GM23338 (cell line): ENCODE measurements around the gene TUBGCP2. TPM values are rescaled to one million over a fixed set of nuclear protein-coding genes. Genes with fewer than 3 reads are reported as not detected.

Experiments
- ATAC-seq: fragments of 200-7000 bp; cut with Tn5 transposase; 3 replicates; pipeline ENCODE4 v1.9.1; 2020
- DNase-seq: peaks from one replicate; pipeline ENCODE4 v3.0.0-alpha.2; 2015; ENCODE audit warnings: low spot score
- H2AFZ ChIP-seq: fragments of 200-600 bp; sonication (generic); 2 replicates; pipeline ENCODE4 v1.8.0; 2016; ENCODE audit warnings: antibody characterized with exemption, mild to moderate bottlenecking, moderate library complexity
- H3F3A ChIP-seq: fragments of 200-600 bp; sonication (generic); replicated peaks from 2 replicates; pipeline ENCODE4 v1.8.0; 2017; ENCODE audit warnings: antibody characterized with exemption, mixed run types, low read depth
- H3K27ac ChIP-seq: fragments of 200-600 bp; sonication (generic); 2 replicates; pipeline ENCODE4 v1.6.1; 2016; ENCODE audit warnings: low read depth
- H3K27me3 ChIP-seq: fragments of 200-600 bp; sonication (generic); 2 replicates; pipeline ENCODE4 v1.8.0; 2016; ENCODE audit warnings: mild to moderate bottlenecking, mixed run types, moderate library complexity; ENCODE audit not compliant: insufficient read depth
- H3K36me3 ChIP-seq: fragments of 200-600 bp; sonication (generic); 2 replicates; pipeline ENCODE4 v1.8.0; 2016; ENCODE audit warnings: mild to moderate bottlenecking; ENCODE audit not compliant: insufficient read depth
- H3K4me1 ChIP-seq: fragments of 200-600 bp; sonication (generic); 2 replicates; pipeline ENCODE4 v1.8.0; 2016; ENCODE audit warnings: mild to moderate bottlenecking, moderate library complexity; ENCODE audit not compliant: insufficient read depth
- H3K4me2 ChIP-seq: fragments of 200-600 bp; sonication (generic); 2 replicates; pipeline ENCODE4 v1.7.1; 2017; ENCODE audit warnings: mixed run types
- H3K4me3 ChIP-seq: fragments of 200-600 bp; sonication (generic); 2 replicates; pipeline ENCODE4 v1.6.1; 2016; ENCODE audit warnings: mixed run types
- H3K79me2 ChIP-seq: fragments of 200-600 bp; sonication (generic); replicated peaks from 2 replicates; pipeline ENCODE4 v1.8.0; 2017; ENCODE audit warnings: mild to moderate bottlenecking; ENCODE audit not compliant: insufficient read depth
- H3K9me2 ChIP-seq: fragments of 200-600 bp; sonication (generic); 2 replicates; pipeline ENCODE4 v1.8.0; 2017; ENCODE audit not compliant: insufficient read depth
- H4K20me1 ChIP-seq: fragments of 200-600 bp; sonication (generic); replicated peaks from 2 replicates; pipeline ENCODE4 v1.8.0; 2017; ENCODE audit warnings: mild to moderate bottlenecking; ENCODE audit not compliant: insufficient read depth
- H3K27ac Mint-ChIP-seq: 2 replicates; pipeline ENCODE4 v1.8.0; 2020; ENCODE audit warnings: inconsistent platforms, mild to moderate bottlenecking, moderate library complexity, mixed read lengths
- H3K27me3 Mint-ChIP-seq: 3 replicates; pipeline ENCODE4 v1.8.0; 2022; ENCODE audit warnings: low read depth, mild to moderate bottlenecking, moderate library complexity, mixed read lengths, inconsistent platforms; ENCODE audit not compliant: insufficient read depth, poor library complexity
- H3K36me3 Mint-ChIP-seq: 3 replicates; pipeline ENCODE4 v1.8.0; 2021; ENCODE audit warnings: low read depth, mild to moderate bottlenecking, inconsistent platforms, moderate library complexity, mixed read lengths
- H3K4me1 Mint-ChIP-seq: 3 replicates; pipeline ENCODE4 v1.8.0; 2020; ENCODE audit warnings: mild to moderate bottlenecking, inconsistent platforms, mixed read lengths
- H3K4me3 Mint-ChIP-seq: 3 replicates; pipeline ENCODE4 v1.8.0; 2021; ENCODE audit warnings: moderate library complexity, mild to moderate bottlenecking, inconsistent platforms, mixed read lengths
- H3K9me3 Mint-ChIP-seq: 3 replicates; pipeline ENCODE4 v1.8.0; 2020; ENCODE audit warnings: moderate library complexity, mild to moderate bottlenecking, inconsistent platforms, mixed read lengths
- EZH2 ChIP-seq: fragments of 200-600 bp; sonication (generic); IDR thresholded peaks from one replicate; pipeline ENCODE4 v1.8.0; 2017; ENCODE audit warnings: antibody characterized with exemption, mild to moderate bottlenecking, low read depth; ENCODE audit not compliant: unreplicated experiment
- NANOG ChIP-seq: IDR thresholded peaks from 2 replicates; pipeline ENCODE4 v1.6.1; 2016; ENCODE audit warnings: antibody characterized with exemption, borderline replicate concordance
- POLR2AphosphoS5 ChIP-seq: IDR thresholded peaks from 2 replicates; pipeline ENCODE4 v1.6.1; 2016; ENCODE audit warnings: antibody characterized with exemption, low read depth
- STAT1 ChIP-seq: IDR thresholded peaks from one replicate; pipeline ENCODE4 v1.6.1; 2016; ENCODE audit warnings: antibody characterized with exemption; ENCODE audit not compliant: unreplicated experiment
- polyA plus RNA-seq: library from polyadenylated mRNA; unstranded; fragments of >200 nt; fragmentation: Nextera tagmentation; extraction: Ambion mirVana; gene quantifications from 2 replicates; pipeline ENCODE4 v1.2.1, GENCODE V29; 2016
- total RNA-seq: library from RNA; depleted of rRNA; stranded (reverse); fragments of >200 nt; shearing (Covaris generic); gene quantifications from 2 replicates; pipeline ENCODE4 v1.2.3, GENCODE V29; 2014
- TF ChIP-seq, protein P1 (sequence below): IDR thresholded peaks from one replicate; pipeline ENCODE4 v1.6.1; 2018; ENCODE audit warnings: antibody characterized with exemption; ENCODE audit not compliant: unreplicated experiment

TUBGCP2 gene
- total and polyA plus RNA-seq, 2 experiments from 2014 or later: 59.6 to 67.7 TPM

DNA sequence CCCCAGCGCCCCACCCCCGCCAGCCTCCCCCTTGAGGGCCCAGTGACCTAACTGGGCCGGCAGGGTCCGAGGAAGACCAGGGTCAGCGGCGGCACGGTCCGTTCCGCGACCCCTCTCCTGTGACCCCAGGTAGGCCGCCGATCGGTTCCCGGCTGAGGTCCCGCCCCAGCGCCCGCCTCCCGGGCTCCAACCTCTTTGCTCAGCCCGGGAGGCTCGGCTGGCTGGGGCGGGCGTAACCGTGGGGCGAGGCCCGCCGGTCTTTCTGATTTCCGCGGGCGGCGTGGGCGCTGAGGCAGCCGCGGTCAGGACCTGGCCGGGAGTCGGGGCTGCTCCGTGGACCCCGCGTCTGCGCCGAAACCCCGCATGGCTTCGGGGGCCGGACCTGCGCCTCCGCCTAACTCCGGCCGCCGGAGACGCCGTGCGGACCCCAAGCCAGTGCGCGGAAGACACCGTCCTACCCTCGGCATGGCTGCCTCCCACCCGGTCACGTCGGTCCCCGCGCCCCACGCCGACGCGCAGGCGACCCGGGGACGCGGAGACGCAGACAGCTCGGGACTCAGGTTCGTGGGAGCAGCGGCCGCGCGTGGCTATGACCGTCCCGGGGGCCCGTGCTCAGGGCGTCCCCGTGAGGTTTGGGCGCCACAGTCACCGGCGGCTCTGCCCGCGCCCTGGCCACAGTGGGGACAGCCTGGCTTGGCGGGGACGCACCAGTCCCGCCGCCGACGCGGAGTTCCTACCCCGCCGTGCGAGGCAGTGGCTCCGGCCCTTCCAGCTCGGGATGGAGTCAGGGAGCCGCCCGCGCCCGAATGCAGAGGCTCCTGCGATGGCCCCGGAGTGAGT lies 72.1 kb downstream of the TUBGCP2 start:
- Mint-ChIP-seq H3K9me3 (peaks cover 4% of the 10 kb centered on the region; the same call in 2 of the 3 replicates), H3K27me3 (peaks cover 62% of the 10 kb centered on the region), H3K4me1 (peaks cover 20% of the 10 kb centered on the region), H3K27ac (no peak overlapping the region), H3K4me3 (peak overlapping the region; percentile 62; the same call in 1 of the 3 replicates), H3K36me3 (peaks cover 10% of the 10 kb centered on the region)
- Histone ChIP-seq H3K4me2 (peak overlapping the region; percentile 85), H3K79me2 (peaks cover 4% of the 10 kb centered on the region; the same call in 1 of the 2 replicates), H3K27me3 (peaks cover 58% of the 10 kb centered on the region), H3K27ac (no peak overlapping the region), H4K20me1 (no peaks in the 10 kb centered on the region; the same call in 1 of the 2 replicates), H3K4me3 (peak overlapping the region; percentile 66), H3K9me2 (0 out of 2 replicates have a peak, but pooled peaks cover 3% of the 10 kb centered on the region), H2AFZ (no peak overlapping the region), H3K4me1 (peaks cover 17% of the 10 kb centered on the region), H3K36me3 (no peaks in the 10 kb centered on the region), H3F3A (peaks cover 12% of the 10 kb centered on the region; the same call in 1 of the 2 replicates)
- ATAC-seq (peak; percentile 21), DNase-seq (peak; percentile 60)
- TF ChIP-seq, protein P1, sequence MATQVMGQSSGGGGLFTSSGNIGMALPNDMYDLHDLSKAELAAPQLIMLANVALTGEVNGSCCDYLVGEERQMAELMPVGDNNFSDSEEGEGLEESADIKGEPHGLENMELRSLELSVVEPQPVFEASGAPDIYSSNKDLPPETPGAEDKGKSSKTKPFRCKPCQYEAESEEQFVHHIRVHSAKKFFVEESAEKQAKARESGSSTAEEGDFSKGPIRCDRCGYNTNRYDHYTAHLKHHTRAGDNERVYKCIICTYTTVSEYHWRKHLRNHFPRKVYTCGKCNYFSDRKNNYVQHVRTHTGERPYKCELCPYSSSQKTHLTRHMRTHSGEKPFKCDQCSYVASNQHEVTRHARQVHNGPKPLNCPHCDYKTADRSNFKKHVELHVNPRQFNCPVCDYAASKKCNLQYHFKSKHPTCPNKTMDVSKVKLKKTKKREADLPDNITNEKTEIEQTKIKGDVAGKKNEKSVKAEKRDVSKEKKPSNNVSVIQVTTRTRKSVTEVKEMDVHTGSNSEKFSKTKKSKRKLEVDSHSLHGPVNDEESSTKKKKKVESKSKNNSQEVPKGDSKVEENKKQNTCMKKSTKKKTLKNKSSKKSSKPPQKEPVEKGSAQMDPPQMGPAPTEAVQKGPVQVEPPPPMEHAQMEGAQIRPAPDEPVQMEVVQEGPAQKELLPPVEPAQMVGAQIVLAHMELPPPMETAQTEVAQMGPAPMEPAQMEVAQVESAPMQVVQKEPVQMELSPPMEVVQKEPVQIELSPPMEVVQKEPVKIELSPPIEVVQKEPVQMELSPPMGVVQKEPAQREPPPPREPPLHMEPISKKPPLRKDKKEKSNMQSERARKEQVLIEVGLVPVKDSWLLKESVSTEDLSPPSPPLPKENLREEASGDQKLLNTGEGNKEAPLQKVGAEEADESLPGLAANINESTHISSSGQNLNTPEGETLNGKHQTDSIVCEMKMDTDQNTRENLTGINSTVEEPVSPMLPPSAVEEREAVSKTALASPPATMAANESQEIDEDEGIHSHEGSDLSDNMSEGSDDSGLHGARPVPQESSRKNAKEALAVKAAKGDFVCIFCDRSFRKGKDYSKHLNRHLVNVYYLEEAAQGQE: no peak
- TF ChIP-seq STAT1: no peak
- no peak for TF ChIP-seq NANOG
- TF ChIP-seq POLR2AphosphoS5: 0 out of 2 replicates have a peak, but pooled peaks have one; percentile 10
- TF ChIP-seq EZH2: peak; percentile 46

DNA sequence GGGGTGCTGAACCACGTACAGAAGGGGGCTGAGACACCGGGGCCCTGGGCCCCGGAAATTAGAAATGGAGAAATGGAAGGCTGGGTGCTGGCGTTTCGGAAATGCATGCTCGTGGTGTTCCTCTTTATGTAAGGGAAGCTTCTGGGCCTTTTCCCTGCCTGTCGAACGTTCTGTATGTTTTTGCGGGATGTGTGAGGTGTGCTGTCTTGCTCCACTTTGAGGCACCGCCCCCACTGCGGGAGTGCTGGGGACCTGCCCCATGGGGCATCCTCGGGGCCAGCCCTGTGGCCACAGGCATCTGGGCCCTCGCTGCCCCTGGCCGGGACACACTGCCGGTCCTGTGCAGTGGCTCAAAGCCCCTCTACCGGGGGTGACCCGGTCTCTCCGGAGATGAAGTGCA lies 72.7 kb downstream of the TUBGCP2 start:
- H3K9me3 Mint-ChIP-seq: peaks cover 4% of the 10 kb centered on the region; the same call in 2 of the 3 replicates
- H3K36me3 Mint-ChIP-seq: peaks cover 12% of the 10 kb centered on the region
- H3K4me3 Mint-ChIP-seq: peak overlapping the region; percentile 62
- H3K27me3 ChIP-seq: peaks cover 64% of the 10 kb centered on the region
- no peak overlapping the region for H2AFZ ChIP-seq
- H3K36me3 ChIP-seq: no peaks in the 10 kb centered on the region
- H3K4me1 ChIP-seq: peaks cover 17% of the 10 kb centered on the region
- no peaks in the 10 kb centered on the region; the same call in 1 of the 2 replicates for H4K20me1 ChIP-seq
- H3K4me1 Mint-ChIP-seq: peaks cover 20% of the 10 kb centered on the region
- H3K79me2 ChIP-seq: peaks cover 4% of the 10 kb centered on the region; the same call in 1 of the 2 replicates
- peaks cover 65% of the 10 kb centered on the region for H3K27me3 Mint-ChIP-seq
- H3K9me2 ChIP-seq: 0 out of 2 replicates have a peak, but pooled peaks cover 3% of the 10 kb centered on the region
- peak overlapping the region; percentile 66 for H3K4me3 ChIP-seq
- H3K27ac Mint-ChIP-seq: no peak overlapping the region
- DNase-seq: peak; percentile 44
- no peak overlapping the region for H3K27ac ChIP-seq
- ATAC-seq: no peak
- TF ChIP-seq EZH2: peak; percentile 43
- TF ChIP-seq NANOG: no peak
- peak overlapping the region; percentile 85 for H3K4me2 ChIP-seq
- peaks cover 12% of the 10 kb centered on the region; the same call in 1 of the 2 replicates for H3F3A ChIP-seq
